Vagina (tissue), 2 donors: ENCODE results near the gene ADAM23.

Experiments used
- CTCF ChIP-seq, 3 experiments: fragments of 450-650 bp in 2 of 3; fragments of 200-600 bp in 1 of 3; sonication (generic) in 1 of 3; IDR thresholded peaks; one replicate each; pipeline ENCODE4 v1.5.1; 2017 to 2019; ENCODE audit warnings: antibody characterized with exemption in 3 of 3, mild to moderate bottlenecking in 2 of 3, moderate library complexity in 2 of 3
- POLR2A ChIP-seq, 2 donors: fragments of 450-650 bp; IDR thresholded peaks; one replicate each; pipeline ENCODE4 v1.6.1; 2017; ENCODE audit warnings: antibody characterized with exemption in 2 of 2, mild to moderate bottlenecking in 2 of 2, moderate library complexity in 2 of 2
- POLR2AphosphoS5 ChIP-seq, 2 donors: sonication (generic); formaldehyde crosslinking; IDR thresholded peaks; one replicate each; pipeline ENCODE4 v1.9.0; 2017; ENCODE audit warnings: antibody characterized with exemption in 2 of 2, mild to moderate bottlenecking in 2 of 2, low read depth in 1 of 2; ENCODE audit not compliant: insufficient read depth in 1 of 2

GRCh38 chr2:206533977-206534376, 90.6 kb downstream of the ADAM23 start:
- TF ChIP-seq POLR2A (IDR thresholded peaks at IDR 0.05) (no peak), CTCF (IDR thresholded peaks at IDR 0.05) (no peak), POLR2AphosphoS5 (IDR thresholded peaks at IDR 0.05; ENCODE audit: insufficient read depth in 1 of 2, low read depth in 1 of 2) (no peak)
